Choroid plexus epithelial cell (primary cell): ENCODE data around the gene ATRX.
A peak's percentile ranks its signal among the peaks of the same experiment; 100 is the strongest.
"Not testable (repeated sequence)": the region's sequence is repeated elsewhere in the genome, so short reads cannot be mapped to it uniquely, and the experiment has no call there.

ENCODE experiments used
- DNase-seq: peaks from one replicate; pipeline ENCODE4 v3.0.0-alpha.2; 2010; ENCODE audit warnings: low read depth
- H3K4me3 ChIP-seq: 2 replicates; pipeline ENCODE4 v1.5.1; 2011; ENCODE audit warnings: low read depth, mild to moderate bottlenecking, control low read depth, low read length, moderate library complexity
- TF ChIP-seq, protein P1 (sequence below): conservative IDR thresholded peaks from 2 replicates; pipeline ENCODE4 v1.5.1; 2011; ENCODE audit warnings: low read depth, mild to moderate bottlenecking, control low read depth, inconsistent platforms, low read length, moderate library complexity

ATRX gene

DNA sequence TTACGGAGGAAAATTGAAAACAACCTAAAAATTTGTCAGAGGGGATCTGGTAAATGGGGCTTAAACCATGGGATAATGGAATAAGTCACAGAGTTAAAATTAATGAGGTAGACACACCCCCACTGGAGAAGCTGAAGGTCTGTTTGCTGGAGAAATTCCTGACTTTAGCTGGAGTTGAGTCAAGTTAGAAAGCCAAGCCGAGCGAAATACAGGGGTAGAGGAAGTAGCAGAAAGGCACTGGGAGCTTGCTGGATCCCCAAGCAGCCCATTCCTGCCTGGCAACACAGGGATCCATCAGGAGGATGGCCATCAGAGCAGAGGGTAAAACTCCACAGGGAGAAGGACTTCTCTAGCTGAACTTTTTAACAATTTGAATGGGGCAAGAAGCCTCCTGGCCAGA lies 163.8 kb downstream of the ATRX start:
- no peak overlapping the region for H3K4me3 ChIP-seq
- TF ChIP-seq, protein P1, sequence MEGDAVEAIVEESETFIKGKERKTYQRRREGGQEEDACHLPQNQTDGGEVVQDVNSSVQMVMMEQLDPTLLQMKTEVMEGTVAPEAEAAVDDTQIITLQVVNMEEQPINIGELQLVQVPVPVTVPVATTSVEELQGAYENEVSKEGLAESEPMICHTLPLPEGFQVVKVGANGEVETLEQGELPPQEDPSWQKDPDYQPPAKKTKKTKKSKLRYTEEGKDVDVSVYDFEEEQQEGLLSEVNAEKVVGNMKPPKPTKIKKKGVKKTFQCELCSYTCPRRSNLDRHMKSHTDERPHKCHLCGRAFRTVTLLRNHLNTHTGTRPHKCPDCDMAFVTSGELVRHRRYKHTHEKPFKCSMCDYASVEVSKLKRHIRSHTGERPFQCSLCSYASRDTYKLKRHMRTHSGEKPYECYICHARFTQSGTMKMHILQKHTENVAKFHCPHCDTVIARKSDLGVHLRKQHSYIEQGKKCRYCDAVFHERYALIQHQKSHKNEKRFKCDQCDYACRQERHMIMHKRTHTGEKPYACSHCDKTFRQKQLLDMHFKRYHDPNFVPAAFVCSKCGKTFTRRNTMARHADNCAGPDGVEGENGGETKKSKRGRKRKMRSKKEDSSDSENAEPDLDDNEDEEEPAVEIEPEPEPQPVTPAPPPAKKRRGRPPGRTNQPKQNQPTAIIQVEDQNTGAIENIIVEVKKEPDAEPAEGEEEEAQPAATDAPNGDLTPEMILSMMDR = no peak
- peak; percentile 4 for DNase-seq

DNA sequence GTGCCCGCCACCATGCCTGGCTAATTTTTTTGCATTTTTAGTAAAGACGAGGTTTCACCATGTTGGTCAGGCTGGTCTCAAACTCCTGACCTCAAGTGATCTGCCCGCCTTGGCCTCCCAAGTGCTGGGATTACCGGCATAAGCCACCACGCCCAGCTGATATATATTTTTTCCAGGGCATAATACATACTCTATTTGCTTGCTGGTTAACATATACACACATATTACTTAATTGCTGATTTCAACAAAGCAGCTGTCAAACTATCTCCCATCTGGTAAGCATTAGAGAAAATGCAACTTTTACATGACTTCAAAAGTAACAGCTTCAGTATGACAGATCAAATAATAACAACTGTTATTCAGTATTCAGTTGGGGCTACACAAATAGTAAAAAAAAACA lies 164.6 kb downstream of the ATRX start:
- DNase-seq, H3K4me3 ChIP-seq: not testable (repeated sequence)

DNA sequence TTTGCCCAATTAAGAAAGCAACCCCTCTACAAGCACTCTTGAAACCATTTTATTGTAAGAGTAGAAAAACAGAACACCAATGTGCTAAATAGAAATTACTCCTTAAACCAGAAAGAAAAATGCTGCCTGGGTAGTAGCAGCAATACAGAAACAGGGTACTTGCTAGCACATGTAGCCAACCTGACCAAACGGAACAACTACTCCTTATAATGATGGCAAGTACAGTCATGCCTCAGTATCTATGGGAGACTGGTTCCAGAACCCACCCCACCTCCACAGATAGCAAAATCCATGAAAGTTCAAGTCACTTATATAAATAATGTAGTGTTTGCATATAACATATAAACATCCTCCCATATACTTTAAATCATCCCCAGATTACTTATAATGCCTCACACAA lies 168.8 kb downstream of the ATRX start:
- H3K4me3 ChIP-seq = no peak overlapping the region
- TF ChIP-seq, protein P1 = no peak
- no peak for DNase-seq

DNA sequence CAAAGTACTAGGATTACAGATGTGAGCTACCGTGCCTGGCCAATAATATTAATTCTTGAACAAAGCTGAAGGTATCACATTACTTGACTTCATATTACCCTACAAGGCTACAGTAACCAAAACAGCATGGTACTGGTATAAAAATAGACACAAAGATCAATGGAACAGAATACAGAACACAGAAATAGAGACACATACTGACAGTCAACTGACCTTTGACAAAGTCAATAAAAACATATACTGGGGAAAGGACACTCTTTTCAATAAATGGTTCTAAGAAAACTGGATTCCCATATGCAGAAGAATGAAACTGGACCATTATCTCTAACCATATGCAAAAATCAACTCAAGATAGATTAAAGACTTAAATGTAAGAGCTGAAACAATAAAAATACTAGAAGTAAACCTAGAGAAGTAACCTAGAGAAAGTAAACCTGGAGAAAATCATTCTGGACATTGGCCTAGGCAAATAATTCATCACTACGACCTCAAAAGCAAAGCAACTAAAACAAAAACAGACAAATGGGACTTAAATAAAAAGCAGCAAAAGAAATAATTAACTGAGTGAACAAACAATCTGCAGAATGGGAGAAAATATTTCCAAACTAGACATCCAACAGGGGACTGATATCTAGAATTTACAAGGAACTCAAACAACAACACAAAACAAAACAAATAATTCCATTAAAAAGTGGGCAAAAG lies 182.2 kb downstream of the ATRX start:
- no peak for DNase-seq
- H3K4me3 ChIP-seq = no peak overlapping the region
- TF ChIP-seq, protein P1 = no peak

DNA sequence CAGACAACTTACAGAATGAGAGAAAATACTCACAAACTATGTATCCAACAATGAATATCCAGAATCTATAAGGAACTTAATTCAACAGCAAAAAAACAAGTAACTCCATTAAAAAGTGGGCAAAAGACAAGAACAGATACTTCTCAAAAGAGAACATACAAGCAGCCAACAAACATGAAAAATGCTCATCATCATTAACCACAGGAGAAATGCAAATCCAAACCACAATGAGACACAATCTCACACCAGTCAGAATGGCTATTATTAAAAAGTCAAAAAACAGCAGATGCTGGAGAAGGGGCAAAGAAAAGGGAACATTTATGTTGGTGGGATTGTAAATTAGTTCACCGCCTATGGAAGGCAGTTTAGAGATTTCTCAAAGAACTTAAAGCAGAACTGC lies 188.5 kb downstream of the ATRX start:
- TF ChIP-seq, protein P1 = no peak
- no peak overlapping the region for H3K4me3 ChIP-seq
- DNase-seq = no peak

DNA sequence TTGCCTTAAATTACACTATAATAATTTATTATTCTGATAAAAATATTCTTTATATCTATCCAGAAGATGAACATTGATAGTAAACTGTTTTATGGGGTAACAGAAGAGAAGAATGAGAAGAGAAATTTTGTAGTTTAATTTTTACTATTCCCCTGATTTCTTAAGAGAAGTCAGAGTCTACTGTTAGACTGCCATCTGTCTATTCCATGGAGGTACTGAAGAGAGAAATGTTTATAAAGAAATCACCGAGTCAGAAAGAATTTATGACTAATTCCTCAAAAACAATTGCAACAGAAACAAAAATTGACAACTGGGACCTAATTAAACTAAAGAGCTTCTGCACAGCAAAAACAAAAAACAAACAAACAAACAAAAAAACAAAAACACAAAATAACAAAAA lies 188.9 kb downstream of the ATRX start:
- H3K4me3 ChIP-seq = no peak overlapping the region
- peak; percentile 59 for DNase-seq
- TF ChIP-seq, protein P1 = peak; percentile 50

DNA sequence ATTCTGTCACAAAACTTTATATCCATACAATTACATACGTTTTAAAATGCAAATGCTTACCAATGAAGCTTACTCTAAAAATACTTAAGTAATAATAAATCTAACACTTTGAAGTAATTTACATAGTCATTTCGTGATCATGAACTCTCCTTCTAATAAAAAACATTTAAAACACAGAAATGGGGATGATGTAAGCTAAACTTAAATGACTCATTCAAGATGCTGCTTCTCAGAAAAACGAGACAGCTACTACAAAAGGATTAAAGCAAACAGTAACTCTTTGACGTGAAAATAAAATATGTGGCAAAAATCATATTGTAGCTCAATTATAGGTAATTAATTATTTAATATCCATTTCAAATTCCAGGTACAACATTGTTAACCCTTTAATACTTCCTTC lies 190.2 kb downstream of the ATRX start:
- no peak overlapping the region for H3K4me3 ChIP-seq
- TF ChIP-seq, protein P1 = no peak
- peak; percentile 18 for DNase-seq

DNA sequence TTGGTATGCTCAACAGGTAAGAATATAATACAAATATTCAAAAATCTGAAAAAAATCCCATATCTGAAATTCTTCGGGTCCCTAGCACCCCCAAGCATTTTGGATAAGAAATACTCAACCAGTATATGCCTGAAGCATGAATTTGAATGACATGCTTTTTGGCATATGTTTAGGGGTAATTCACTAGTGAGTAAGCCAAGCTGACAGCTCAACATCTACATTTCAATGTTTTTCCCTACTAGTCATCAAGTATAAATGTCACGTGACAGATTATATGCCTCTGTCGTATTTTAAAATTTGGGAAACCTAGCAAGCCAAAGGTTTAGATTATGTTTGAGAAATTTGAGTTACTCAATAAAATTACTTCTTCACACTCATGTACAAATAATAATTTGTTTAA lies 213.7 kb downstream of the ATRX start:
- TF ChIP-seq, protein P1 = no peak
- DNase-seq = peak; percentile 7

More for the DNA sequence above, 213.7 kb downstream of the ATRX start:
- no peak overlapping the region for H3K4me3 ChIP-seq
